Measurements from ENCODE around the gene ARHGAP25. TPM values are rescaled to one million over a fixed set of nuclear protein-coding genes. Genes with fewer than 3 reads are reported as not detected.

ARHGAP25 gene
- polyA plus RNA-seq, 1 donor (not counting 4 experiments of a cell fraction or from before 2014, with no cell fraction given), result 25.3 TPM

GRCh38 chr2:68831686-68832232 is 97.1 kb downstream of the ARHGAP25 start:
- Histone ChIP-seq H4K20me1 (ENCODE audit: control insufficient read depth, extremely low read depth, insufficient read depth, low read length) (no peaks in the 10 kb centered on the region), H3K36me3 (ENCODE audit: control insufficient read depth in 2 of 2, extremely low read depth in 1 of 2, insufficient read depth in 2 of 2, low read length in 2 of 2) (no peaks in the 10 kb centered on the region), H3K9me3 (ENCODE audit: control insufficient read depth, low read depth, low read length) (no peaks in the 10 kb centered on the region), H3K4me1 (ENCODE audit: control insufficient read depth, extremely low read depth, insufficient read depth, low read length) (peaks cover 22% of the 10 kb centered on the region), H3K27ac (ENCODE audit: control insufficient read depth, insufficient read depth, low read length) (no peak overlapping the region), H3K4me2 (ENCODE audit: control insufficient read depth, extremely low read depth, insufficient read depth, low read depth, low read length) (no peak overlapping the region), H2AFZ (ENCODE audit: control insufficient read depth, low read length) (no peak overlapping the region), H3K9ac (ENCODE audit: control insufficient read depth, extremely low read depth, insufficient read depth, low read length) (no peak overlapping the region), H3K27me3 (ENCODE audit: control insufficient read depth, extremely low read depth, insufficient read depth, low read length) (no peaks in the 10 kb centered on the region), H3K9me1 (ENCODE audit: control insufficient read depth, extremely low read depth, insufficient read depth, low read length) (peaks cover 2% of the 10 kb centered on the region), H3K4me3 (ENCODE audit: control insufficient read depth in 2 of 3, extremely low read depth in 1 of 3, insufficient read depth in 2 of 3, low read depth in 1 of 3, low read length in 3 of 3) (no peak overlapping the region), H3K79me2 (ENCODE audit: control insufficient read depth, insufficient read depth, low read length) (no peaks in the 10 kb centered on the region)
- TF ChIP-seq, protein P1, sequence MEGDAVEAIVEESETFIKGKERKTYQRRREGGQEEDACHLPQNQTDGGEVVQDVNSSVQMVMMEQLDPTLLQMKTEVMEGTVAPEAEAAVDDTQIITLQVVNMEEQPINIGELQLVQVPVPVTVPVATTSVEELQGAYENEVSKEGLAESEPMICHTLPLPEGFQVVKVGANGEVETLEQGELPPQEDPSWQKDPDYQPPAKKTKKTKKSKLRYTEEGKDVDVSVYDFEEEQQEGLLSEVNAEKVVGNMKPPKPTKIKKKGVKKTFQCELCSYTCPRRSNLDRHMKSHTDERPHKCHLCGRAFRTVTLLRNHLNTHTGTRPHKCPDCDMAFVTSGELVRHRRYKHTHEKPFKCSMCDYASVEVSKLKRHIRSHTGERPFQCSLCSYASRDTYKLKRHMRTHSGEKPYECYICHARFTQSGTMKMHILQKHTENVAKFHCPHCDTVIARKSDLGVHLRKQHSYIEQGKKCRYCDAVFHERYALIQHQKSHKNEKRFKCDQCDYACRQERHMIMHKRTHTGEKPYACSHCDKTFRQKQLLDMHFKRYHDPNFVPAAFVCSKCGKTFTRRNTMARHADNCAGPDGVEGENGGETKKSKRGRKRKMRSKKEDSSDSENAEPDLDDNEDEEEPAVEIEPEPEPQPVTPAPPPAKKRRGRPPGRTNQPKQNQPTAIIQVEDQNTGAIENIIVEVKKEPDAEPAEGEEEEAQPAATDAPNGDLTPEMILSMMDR (optimal IDR thresholded peaks at IDR 0.05 in 1 of 3, IDR thresholded peaks at IDR 0.05 in 1 of 3, conservative IDR thresholded peaks at IDR 0.05 in 1 of 3; ENCODE audit: extremely low read depth in 1 of 3, insufficient read depth in 2 of 3, low read length in 3 of 3), result no peak
- DNase-seq (ENCODE audit: low read depth, low spot score), result no peak
- dilution Hi-C loops (cut with MboI; ENCODE audit: extremely low pct_ligation_motif_present, low sequenced_read_pairs), result no loop called here
- no peak for FAIRE-seq

DNA sequence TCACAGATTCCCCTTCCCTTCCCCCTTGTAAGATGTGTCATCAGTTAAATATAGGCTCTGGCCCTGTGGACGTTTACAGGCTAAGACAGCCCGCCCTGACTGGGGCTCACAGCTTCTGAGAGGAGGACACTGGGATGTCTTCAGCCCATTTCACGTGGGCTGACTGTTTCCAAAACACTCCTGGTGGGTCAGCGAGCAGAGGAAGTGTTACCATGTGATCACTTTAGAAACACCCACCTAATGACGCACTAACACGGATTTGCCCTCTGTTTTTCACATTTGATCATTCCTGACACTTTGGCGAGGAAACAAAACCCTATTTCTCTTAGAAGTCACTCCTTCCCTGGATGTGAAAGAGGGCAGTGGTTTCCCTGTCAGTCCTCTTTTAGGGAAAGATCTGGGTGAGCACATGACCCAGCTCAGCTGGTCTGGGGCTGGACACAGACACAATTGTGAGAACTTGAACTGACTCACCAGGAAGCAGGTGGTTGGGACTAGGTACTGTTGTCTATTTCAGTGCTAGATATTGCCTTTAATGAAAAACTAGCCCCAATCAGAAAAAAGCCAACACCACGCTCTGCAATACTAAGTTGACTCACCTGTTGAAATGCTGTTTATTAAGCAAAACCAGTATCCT is 97.7 kb downstream of the ARHGAP25 start:
- H3K9me1 ChIP-seq (ENCODE audit: control insufficient read depth, extremely low read depth, insufficient read depth, low read length), result peaks cover 2% of the 10 kb centered on the region
- no peaks in the 10 kb centered on the region for H3K36me3 ChIP-seq (ENCODE audit: control insufficient read depth in 2 of 2, extremely low read depth in 1 of 2, insufficient read depth in 2 of 2, low read length in 2 of 2)
- peak; percentile 71 for FAIRE-seq
- H3K9me3 ChIP-seq (ENCODE audit: control insufficient read depth, low read depth, low read length), result no peaks in the 10 kb centered on the region
- no peaks in the 10 kb centered on the region for H3K27me3 ChIP-seq (ENCODE audit: control insufficient read depth, extremely low read depth, insufficient read depth, low read length)
- TF ChIP-seq, protein P1 (optimal IDR thresholded peaks at IDR 0.05 in 1 of 3, IDR thresholded peaks at IDR 0.05 in 1 of 3, conservative IDR thresholded peaks at IDR 0.05 in 1 of 3; ENCODE audit: extremely low read depth in 1 of 3, insufficient read depth in 2 of 3, low read length in 3 of 3), result no peak
- TF ChIP-seq EZH2 (IDR thresholded peaks at IDR 0.05; ENCODE audit: low read length), result no peak
- H3K4me1 ChIP-seq (ENCODE audit: control insufficient read depth, extremely low read depth, insufficient read depth, low read length), result peaks cover 22% of the 10 kb centered on the region
- peak overlapping the region; percentile 12 for H3K4me2 ChIP-seq (ENCODE audit: control insufficient read depth, extremely low read depth, insufficient read depth, low read depth, low read length)
- H3K9ac ChIP-seq (ENCODE audit: control insufficient read depth, extremely low read depth, insufficient read depth, low read length), result no peak overlapping the region
- no peak overlapping the region for H3K27ac ChIP-seq (ENCODE audit: control insufficient read depth, insufficient read depth, low read length)
- H3K79me2 ChIP-seq (ENCODE audit: control insufficient read depth, insufficient read depth, low read length), result no peaks in the 10 kb centered on the region
- no peak overlapping the region for H3K4me3 ChIP-seq (ENCODE audit: control insufficient read depth in 2 of 3, extremely low read depth in 1 of 3, insufficient read depth in 2 of 3, low read depth in 1 of 3, low read length in 3 of 3)
- H4K20me1 ChIP-seq (ENCODE audit: control insufficient read depth, extremely low read depth, insufficient read depth, low read length), result no peaks in the 10 kb centered on the region
- dilution Hi-C loops (cut with MboI; ENCODE audit: extremely low pct_ligation_motif_present, low sequenced_read_pairs), result no loop called here
- no peak overlapping the region for H2AFZ ChIP-seq (ENCODE audit: control insufficient read depth, low read length)
- no peak for DNase-seq (ENCODE audit: low read depth, low spot score)

Measured in keratinocyte (primary cell).